LNCaP clone FGC (cell line): ENCODE results near the gene NFATC3.
"Not testable (repeated sequence)": the region's sequence is repeated elsewhere in the genome, so short reads cannot be mapped to it uniquely, and the experiment has no call there.

Source experiments
- DNase-seq: peaks from one replicate; pipeline ENCODE4 v3.0.0-alpha.2; 2011; ENCODE audit warnings: low read depth
- H3K4me3 ChIP-seq: 2 replicates; pipeline ENCODE4 v1.5.1; 2011; ENCODE audit warnings: mild to moderate bottlenecking, low read depth, low read length, control low read depth
- CTCF ChIP-seq: IDR thresholded peaks from 2 replicates; pipeline ENCODE4 v1.5.1; 2012; ENCODE audit warnings: mild to moderate bottlenecking; ENCODE audit not compliant: control insufficient read depth, insufficient read depth; ENCODE audit errors: extremely low read depth

NFATC3 gene

GRCh38 chr16:68126395-68126794 is 41.2 kb downstream of the NFATC3 start:
- no peak for TF ChIP-seq CTCF
- no peak overlapping the region for H3K4me3 ChIP-seq
- DNase-seq, result no peak

- DNase-seq, result no peak
- no peak overlapping the region for H3K4me3 ChIP-seq
- TF ChIP-seq CTCF, result no peak
These were observed 43.6 kb downstream of the NFATC3 start for GRCh38 chr16:68128577-68129305.

GRCh38 chr16:68130520-68130919 is 45.4 kb downstream of the NFATC3 start:
- no peak for TF ChIP-seq CTCF
- no peak overlapping the region for H3K4me3 ChIP-seq
- DNase-seq, result no peak

- H3K4me3 ChIP-seq, result no peak overlapping the region
- DNase-seq, result no peak
- TF ChIP-seq CTCF, result no peak
These were observed 46.9 kb downstream of the NFATC3 start for GRCh38 chr16:68131813-68132706.

GRCh38 chr16:68133000-68133399 is 47.8 kb downstream of the NFATC3 start:
- not testable (repeated sequence) for H3K4me3 ChIP-seq, DNase-seq

GRCh38 chr16:68134644-68135043 is 49.5 kb downstream of the NFATC3 start:
- no peak for DNase-seq
- TF ChIP-seq CTCF, result no peak
- no peak overlapping the region for H3K4me3 ChIP-seq

- TF ChIP-seq CTCF, result no peak
- no peak for DNase-seq
- H3K4me3 ChIP-seq, result no peak overlapping the region
These were observed 51.3 kb downstream of the NFATC3 start for GRCh38 chr16:68136515-68136914.
